ENCODE data around the gene UBE2S.

UBE2S gene

DNA sequence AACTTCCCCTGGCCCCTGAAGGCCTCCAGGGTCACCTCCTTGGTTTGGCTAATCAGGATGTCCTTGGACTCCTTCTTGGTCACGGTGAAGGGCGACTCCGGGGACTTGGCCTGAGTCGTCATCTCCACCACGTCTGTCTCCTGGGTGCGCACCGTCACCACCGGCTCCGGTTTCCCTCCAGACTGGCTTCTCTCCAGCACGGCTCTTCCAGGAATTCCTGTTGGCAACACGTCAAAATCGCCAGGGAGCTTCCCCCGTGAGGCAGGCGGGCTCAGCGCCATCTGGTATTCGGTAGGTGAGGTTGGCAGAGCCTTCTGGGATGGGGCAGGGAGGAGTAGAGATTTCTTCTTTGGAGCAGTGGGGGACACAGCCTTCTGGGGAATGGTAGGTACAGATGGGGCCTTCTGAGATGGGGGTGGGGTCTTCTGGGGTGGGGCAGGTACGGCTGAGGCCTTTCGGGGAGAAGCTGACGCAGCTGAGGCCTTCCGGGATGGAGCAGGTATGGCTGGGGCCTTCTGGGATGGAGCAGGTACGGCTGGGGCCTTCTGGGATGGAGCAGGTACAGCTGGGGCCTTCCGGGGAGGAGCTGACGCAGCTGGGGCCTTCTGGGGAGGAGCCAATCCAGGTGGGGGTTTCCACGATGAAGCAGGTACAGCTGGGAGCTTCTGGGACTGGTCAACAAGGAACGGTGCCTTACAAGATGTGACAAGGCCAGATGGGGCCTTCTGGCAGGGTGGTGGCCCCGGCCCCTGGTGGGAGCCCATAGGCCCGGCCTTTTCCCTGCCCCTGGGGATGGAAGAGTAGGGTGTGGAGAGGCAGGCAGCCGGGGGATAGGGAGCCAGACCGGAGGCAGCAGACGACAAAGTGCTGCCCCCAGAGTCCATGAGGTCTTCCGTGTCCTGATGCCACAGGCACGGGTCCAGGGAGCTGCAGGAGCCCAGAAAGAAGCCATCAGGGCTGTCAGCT, 48.4 kb downstream of the UBE2S start:
- no peak for FAIRE-seq

DNA sequence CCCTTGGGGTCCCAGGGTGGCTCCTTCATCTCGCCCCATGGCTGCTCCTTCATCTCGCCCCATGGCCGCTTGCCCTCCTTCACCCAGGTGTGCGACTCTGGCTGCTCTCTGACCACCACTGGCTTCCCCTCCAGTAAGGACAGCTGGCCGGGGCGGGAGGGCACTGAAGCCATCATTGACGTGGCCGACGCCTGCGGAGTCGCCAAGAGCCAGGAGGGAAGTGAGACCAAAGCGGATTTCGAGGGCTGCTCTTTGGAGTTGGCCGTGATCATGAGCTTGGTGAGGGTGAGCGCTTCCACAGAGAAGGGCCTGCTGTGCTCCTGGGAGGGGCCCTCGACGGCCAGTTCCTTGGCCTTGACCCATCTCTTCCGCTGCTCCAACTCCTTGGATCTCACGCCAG, 49.1 kb downstream of the UBE2S start:
- FAIRE-seq: no peak

DNA sequence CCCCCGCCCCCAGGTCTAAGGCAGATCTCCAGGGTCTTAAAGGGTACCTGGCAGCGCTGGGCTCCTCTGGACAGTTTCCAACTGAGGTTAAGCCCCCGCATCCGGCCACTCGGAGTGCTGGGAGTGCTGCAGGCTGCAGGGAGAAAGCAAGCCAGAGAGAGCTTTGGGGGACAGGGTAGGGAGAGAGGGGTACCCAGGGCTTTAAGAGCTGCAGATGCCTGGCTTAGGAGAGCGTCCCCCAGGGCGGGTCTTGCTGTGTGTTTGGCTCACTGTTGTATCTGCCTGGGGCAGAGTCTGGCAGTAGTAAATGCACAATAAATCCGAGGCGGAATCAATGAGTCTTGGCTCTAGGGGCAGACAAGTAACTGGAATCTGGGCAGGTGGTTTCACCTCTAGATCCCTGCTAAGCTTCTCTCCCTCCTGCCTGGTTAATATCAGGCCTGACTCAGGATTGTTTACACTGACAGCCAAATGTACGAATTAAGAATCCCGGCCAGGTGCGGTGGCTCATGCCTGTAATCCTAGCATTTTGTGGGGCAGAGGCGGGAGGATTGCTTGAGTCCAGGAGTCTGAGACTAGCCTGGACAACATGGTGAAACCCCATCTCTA, 52.3 kb downstream of the UBE2S start:
- FAIRE-seq: no peak

DNA sequence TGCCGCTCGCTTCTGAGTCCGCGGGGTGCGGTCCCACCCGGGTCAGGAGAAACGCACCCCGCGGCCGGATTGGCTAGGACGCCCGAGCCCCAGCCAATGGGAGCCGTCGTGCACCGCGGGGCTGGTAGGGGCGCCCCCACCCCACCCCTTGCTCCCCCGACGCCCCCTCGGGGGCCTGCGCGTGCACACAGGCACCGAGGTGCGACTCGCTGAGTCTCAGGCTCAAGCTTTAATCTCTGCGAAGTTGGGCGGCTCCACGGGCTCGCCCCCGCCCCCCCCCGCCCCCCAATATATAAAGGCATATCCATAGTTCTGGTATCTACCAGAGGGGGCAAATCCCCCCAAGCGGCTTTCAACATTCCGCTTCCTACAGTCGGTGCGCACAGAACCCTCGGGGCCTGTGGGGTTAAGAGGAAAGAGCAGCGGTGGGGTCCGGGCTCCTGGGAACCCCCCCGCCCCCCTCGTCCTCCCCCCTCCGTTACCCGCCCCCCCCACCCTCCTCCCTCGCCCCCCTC, 52.8 kb downstream of the UBE2S start, which contains the start of gene COX6B2:
Gene COX6B2, minus strand, starts transcription at position 22 of the 515 bp plus-strand sequence. CDS start 198 bp downstream, outside the sequence.
- no peak for FAIRE-seq

DNA sequence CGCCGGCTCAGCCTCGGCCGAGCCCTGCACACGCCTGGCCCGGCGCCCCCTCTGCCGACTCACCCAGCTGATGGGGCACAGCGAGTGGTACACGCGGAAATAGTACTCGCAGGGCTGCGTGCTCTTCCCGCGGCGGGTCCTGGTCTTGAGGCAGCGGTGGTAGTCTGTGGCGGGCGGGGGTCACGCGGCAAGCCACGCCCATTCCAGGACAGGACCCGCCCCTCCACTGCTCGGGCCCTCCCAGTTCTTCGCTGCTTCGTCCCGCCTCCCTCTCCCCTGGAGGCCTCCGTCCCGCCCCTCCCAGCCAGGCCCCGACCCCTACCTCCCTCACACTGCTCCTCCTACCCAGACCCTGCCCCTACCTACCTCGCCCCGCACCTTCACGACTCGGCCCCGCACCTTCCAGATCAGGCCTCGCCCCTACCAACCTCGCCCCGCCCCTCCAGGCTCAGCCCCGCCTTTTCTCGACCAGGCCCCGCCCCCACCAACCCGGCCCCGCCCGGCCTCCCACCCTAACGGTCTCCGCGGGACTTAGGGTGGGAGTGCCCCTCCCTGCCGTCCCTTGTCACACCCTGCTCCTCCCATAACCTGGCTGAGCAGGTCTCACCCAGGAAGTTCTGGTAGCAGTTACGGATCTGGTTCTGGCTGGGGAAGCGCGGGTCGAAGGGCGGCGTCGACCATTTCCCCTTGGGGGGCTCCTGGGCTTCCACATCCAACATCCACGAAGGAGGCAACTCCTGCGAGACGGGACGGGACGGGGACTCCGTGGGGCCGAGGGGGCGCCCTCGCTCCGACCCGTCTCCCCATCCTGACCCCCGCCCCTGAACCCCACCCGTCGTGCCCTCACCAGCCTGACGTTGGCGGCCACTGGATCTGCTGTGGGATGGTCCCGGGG, 53.5 kb downstream of the UBE2S start:
- no peak for FAIRE-seq

DNA sequence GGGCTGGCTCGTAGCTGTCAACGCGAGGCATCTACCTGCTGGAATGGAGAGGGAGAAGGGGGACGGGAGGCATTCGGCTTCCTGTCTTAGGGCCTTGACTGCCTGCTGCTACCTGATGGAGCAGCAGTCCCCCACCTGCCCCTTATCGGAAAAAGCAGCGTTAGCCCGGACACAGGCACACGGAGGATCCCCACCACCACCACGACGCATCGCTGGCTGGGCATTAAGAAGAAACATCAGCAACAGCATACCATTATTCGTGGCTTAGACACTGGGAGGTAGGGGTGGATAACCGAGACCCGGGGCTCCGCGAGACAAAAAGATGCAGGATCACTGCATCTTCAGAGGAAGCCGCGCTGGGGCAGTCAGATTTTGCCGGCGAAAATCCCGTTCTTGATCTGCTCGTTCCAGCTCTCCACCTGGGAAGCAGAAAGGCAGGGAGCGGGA, 54.2 kb downstream of the UBE2S start:
- no peak for FAIRE-seq

DNA sequence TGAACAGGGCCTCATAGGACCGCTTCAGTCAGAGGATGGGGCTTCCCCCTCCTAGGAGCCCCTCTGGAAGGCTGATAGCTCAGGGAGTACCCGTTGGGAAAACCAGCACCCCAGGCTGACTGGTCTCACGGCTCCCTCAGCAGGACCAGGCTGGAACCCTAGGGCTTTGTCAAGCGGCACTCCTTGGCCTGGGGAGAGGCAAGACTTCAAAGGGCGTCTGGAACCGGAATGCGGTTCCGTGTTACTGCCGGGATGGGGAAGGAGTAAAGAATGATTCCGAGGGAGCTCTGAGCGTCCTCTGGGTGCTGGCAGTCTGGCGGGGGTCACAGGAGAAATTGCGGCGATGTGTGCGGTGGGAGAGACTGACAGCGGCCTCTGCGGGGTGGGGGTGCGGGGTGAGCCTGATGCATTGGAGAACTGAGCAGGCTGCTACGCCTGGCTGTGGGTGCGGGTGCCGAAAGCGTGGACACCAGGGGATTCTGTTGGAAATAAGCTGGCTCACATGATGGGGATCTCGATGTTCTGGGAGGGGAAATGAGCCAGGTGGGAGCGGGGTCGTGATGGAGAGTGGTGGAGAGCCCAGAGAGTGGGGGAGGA, 54.9 kb downstream of the UBE2S start:
- no peak for FAIRE-seq

DNA sequence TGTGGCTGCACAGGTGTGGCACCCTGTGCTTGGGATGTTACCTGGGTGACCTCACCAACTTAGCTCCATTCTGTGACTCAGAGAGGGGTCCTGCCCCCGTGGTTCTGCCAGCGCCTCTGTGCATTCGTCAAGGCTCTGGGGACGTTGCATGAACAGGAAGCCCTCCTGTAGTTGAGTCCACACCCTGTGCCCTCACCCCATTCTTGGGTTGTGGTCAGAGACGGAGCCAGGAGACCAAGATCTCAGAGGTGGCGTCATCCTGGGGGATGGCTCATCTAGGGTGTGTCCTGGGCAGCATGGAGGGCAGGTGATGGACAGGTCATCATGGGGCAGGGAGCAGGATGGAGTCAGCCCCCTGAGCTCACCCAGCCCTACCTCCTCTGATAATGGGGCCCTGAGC, 55.5 kb downstream of the UBE2S start:
- no peak for FAIRE-seq

DNA sequence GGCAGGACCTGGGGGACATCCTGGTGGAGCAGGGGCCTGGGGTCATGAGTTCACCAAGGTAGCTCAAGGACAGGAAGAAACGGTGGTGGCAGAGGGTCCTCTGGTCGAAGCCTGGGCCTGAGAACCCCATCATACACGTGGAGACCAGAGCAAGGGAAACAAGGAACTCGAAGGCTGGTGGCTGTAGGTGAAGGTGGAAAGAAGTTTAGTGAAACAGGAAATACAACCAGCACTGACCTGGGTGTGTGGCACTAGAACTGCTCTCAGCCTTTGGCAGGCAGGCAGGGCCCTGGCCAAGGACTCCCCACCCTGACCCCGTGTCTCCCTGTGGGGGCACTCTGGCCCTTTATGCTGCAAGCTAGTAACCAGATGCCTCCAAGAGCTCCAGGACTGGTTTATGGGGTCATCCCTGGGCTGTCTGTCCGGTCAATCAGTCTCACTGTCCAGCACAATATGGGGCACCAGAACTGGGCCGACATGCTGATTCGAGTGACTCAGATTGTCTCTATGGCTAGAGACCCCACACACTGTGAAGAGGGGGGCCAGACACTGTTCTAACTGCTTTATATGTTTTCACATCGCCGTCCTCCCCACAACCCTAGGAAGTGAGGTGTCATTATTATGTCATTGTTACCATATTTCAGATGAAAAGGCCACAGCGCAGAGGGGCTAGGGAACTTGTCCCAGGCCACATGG, 56.8 kb downstream of the UBE2S start:
- no peak for FAIRE-seq

All from colon (tissue), 2 donors.